SHP77 treated with DMSO at 0.1 percent for 48 hours (cell line): ENCODE results near the gene PCDH7.

Source experiments
- DNase-seq: peaks from one replicate; lab custom pipeline; 2025; lab: John Stamatoyannopoulos, UW

Gene PCDH7

DNA sequence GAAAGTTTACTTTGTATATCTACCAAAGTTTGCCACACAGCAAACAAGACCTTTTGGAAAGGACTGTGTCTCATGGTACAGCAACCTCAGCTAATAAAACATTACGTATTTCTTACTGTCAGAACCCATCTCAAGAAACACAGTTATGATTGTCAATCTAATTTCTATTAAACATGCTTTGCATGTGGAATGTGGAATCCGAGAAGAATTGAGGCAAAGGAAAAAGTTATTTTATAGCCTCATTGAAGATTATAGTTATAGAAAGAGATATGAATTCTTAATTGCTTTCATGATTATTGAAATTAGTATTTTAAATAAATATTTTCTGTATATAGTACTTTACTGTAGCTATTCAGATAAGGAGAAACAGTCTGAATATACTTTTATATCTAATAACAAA, 5.4 kb downstream of the PCDH7 start:
- no peak for DNase-seq

DNA sequence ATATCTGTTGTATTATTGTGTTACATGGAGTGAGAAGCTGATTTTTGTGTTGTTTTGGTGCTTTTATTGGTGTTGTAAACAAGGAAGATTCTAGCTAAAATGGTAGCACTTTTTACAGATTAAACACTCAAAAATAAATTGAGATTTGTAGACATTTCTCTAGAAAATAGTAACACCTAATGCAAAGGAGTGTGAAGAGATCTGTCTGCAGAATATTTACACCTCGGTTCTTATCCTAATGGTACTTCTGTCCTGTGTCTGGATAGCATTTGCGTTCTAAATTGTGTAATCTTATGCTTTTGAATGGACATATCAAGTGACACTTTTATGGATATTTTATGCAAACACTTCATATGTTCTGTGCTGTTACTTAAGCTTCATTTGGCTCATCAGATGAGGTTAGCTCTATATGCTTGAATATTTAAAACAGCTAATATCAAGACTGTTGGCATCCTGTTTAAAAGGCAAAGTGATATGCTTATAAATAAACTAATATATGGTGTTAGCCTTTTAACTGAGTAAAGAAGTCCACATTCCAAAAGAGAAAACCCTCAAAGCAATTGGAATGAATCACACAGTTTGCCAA, 6.0 kb downstream of the PCDH7 start:
- DNase-seq, result no peak

DNA sequence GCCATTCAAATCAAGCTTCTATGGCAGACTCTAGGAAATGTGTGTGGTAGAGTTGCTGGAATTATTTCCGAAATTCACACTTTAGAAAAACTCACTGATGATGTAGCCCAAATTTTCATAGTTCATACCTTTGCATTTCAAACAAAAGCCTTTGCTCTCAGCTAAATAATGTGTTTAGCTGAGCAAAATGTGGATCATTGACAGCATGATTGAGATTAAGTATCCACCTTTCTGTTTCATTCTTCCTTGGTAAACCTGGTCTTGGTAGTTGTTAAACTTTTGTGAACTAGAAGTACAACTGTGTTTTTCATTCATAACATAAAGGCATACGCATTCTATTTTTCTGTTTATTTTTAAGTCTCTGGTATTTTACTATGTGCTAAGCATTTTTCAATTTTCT, 7.2 kb downstream of the PCDH7 start:
- no peak for DNase-seq

- DNase-seq, result no peak
Measured at GRCh38 chr4:30728311-30728710, 8.1 kb downstream of the PCDH7 start.

GRCh38 chr4:30743897-30744296, 23.7 kb downstream of the PCDH7 start:
- DNase-seq, result no peak

- DNase-seq, result no peak
Measured at GRCh38 chr4:30744386-30744785, 24.2 kb downstream of the PCDH7 start.

DNA sequence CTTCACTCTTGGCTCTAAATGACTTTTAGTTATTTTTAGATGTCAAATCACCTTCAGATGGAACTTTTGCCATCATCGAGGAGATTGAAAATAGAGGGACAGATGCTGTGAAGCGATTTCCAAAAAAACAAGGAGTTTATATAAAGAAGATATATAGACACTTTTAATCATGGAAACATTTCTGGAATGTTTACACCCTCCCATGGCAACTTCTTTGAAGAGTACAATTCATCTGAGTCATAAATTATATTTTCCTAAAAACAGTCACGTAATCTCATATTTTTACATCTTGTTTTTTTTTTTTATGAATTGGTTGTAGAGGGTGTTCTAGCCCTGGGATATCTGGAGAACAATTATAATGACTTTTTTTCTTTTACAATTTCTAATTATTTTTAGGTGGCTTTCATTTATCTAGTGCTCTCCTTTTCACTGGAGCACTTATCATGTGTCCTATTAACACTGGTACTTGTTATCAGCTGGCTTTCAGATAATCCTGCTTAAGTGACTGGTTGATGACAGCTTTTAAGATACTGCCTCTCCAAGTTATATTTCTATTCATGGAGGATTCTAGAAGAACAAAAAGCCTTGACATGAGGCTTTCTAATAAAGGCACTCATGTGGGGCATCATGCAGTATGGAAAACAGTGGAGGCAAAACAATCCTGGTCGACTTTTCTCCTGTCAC, 24.9 kb downstream of the PCDH7 start:
- no peak for DNase-seq

DNA sequence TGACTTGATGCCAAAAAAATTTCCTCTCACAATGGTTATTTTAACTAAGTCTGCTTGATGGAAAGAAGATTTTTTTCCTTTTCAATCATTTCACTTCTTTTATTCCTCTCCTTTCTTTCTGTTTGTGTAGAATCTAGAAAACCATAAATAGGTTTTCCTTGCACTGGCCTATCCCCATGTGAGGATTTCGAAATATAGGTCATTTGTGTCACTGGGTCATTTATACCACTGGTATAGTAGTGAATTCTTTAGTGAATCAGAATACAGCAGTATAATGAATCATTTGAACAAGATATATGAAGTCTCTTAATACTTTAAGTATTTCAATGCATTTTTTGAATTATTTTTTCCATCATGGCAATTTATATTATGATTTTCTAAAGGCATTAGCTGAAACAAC, 26.6 kb downstream of the PCDH7 start:
- no peak for DNase-seq

GRCh38 chr4:30753316-30753715, 33.1 kb downstream of the PCDH7 start:
- no peak for DNase-seq

DNA sequence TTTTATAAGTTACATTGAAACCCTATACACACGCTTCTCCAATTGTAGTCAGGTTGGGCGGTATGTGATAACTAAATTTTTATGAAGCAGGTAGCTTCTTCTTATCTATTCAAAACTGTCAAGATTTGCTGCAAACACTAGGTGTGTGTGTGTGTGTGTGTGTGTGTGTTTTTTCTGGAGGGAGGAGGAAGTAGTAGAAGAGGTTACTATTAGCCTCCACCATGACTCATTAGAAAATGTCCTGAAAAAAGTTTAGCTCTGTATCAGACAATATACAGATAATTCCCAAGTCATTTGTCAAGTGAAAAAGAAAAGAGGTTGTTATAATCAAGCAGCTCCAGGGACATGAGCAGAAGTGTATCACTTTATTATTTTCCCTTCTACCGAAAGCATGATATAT, 33.9 kb downstream of the PCDH7 start:
- no peak for DNase-seq

DNA sequence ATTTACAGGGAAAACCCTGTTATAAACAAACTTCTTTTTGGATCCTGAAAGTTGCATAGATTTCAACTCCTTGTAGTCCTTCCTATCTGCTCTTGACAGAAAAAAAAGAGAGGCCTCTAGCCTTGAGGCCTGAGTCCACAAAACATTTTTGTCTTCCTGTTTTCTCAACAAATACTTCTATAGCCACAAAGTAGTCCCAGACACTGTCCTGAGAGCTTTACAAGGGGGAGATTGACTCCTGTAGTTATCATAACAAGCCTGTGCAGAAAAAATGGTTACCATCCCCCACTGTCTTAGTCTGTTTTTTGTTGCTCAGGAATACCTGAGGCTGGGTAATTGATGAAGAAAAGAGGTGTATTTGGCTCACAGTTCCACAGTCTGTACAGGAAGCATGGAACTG, 35.2 kb downstream of the PCDH7 start:
- no peak for DNase-seq

GRCh38 chr4:30756553-30756952, 36.4 kb downstream of the PCDH7 start:
- no peak for DNase-seq

GRCh38 chr4:30757357-30757756, 37.2 kb downstream of the PCDH7 start:
- no peak for DNase-seq

GRCh38 chr4:30760551-30760950, 40.4 kb downstream of the PCDH7 start:
- DNase-seq, result no peak

DNA sequence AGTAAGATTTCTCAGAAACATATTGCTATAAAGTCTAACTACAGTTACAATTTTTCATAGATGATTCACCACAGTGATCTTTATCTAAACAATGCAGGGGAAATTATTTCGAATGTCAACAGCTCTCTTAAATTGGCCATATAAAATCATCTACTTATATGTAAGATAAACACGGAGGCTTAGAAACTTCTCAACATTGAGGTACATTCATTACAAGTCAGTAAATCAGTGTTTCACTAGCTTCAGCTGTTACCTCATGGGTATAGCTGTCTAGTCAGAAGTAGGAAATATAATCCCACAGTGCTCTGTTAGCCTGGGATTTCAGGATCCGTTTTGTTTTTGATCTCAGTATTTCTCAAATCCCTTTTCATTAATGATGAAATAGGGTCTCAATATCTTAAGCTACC, 43.2 kb downstream of the PCDH7 start:
- DNase-seq, result no peak

- DNase-seq, result no peak
Measured at GRCh38 chr4:30765022-30765421, 44.9 kb downstream of the PCDH7 start.

DNA sequence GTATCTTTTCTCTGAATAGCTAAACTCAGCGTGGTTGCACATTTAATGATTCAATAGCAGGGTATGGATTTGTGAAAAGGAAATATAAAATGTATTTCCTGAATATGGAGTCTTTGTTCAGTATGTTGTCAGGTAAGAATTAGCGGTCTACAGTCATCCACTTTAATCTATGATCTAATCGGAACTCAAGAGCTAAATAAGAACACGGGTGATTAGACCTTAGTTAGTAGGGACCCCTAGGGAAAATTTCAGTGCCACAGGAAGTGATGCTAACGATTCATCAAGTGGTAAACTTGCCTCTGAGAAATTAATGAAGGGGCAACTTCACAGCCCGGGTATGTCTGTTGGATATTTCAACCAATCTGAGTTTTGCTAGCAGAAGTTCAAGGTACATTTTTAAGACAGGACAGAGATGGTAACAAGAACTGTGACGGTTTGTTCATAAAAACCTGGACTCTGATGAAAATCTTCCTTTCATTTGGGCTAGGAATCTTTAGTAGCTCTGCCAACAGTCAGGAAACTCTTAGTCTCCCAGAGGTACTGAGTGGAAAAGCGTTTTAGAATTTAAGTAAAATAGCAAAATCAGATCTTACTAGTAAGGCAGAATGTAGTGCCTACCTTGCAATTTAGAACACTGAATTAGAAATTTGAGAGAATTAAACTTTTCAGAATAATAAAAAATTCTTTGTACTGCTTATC, 47.1 kb downstream of the PCDH7 start:
- DNase-seq, result no peak

DNA sequence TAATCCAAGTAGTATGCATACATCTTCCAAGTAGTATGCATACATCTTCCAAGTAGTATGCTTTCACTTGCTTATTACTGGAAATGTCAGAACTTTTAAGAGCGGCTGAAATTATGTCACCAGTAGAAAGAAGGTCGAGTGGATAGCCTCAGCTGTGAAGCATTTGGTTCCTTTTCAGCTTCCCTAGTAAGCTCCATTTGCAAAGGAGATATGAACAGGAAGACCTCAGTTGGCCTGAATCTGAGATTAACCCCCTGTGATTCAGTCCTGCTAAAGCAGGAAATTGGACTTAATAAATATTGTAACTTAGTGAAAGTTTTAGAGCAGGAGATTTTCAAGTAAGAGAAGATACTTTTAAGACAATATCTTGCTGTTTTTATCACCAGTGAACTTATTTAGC, 48.1 kb downstream of the PCDH7 start:
- no peak for DNase-seq

DNA sequence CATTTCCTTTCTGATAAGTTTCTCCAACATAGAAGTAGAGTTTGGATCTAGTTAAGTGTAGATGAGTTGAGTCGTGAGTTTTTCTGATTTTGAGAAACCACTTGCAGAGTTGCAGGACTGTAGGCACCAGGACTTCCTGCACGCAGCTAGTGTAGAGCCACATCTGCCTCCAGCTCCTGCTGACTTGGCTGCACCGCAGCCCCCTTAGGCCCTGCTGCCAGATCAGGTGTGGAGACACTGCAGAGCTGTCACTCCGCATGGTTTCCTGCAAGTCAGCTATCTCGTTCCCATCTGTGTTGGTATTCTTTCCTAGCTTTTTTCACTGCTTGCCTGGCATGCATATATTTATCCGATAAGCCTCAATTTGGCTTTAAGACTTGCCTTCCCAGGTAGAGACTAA, 48.9 kb downstream of the PCDH7 start:
- DNase-seq, result no peak

DNA sequence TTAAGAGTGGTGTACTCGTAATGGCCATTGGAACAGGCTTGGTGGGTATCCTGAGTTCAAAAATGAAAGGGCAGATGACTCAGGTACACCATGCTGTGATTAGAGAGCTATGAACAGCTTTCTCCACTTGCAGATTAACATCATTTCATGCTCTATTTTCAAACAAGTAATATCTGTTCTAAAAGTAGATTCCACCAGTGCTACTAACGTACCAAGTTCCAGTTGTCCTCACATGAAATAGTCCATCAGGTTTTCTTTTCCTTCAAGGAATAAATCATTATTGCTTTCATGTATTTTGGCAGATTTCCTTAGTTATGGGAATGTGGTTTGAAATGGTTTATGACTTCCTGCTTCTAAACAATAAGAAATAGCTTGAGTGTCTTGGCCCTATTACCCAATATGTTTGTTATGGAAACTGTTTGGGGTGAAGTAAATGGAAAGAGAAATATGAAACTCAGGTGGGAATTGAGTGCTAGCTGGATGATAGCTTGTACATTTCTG, 49.9 kb downstream of the PCDH7 start:
- DNase-seq, result no peak

DNA sequence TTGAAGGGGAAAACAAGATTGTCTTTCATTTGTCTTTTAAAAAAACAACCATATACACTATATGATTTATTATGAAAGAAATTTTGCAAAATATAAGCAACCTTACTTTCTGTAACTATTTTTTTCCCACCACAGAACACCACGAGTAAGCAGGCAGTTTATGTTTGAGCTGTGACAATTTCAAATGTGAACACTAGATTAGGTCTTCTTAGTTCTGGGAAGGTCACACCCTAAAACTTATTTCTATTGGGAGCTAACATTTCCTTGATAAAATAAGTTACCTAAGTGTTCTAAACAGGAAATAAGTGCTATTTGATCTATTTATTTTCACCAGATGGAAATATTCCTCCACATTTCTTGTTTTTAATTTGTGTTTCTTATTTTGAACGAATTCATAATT, 50.6 kb downstream of the PCDH7 start:
- DNase-seq, result no peak

DNA sequence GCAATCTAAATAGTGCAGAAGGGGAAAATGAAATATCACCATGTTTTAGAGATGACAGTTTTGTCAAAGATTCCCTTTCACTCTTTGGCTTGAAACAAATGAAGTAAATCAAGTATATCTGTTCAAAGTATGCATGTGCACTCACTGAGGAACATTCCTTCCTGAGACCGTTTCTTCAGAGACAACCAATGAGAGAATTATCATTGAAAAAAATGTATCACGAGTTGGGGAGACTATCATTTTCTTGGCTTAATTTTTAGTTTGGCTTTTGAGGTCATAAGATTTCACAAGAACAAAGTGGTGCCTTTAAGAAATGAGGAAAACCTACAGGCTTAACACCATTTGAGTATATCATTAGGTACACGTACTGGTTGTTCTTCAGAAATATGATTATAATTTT, 56.3 kb downstream of the PCDH7 start:
- DNase-seq, result no peak

GRCh38 chr4:30776921-30777415, 56.8 kb downstream of the PCDH7 start:
- no peak for DNase-seq
